HCT116 (cell line): Measurements from ENCODE around the gene UGT1A9.

Experiments
- CTCF ChIP-seq, 3 experiments: fragments of 200-600 bp in 1 of 3; sonication (generic) in 1 of 3; IDR thresholded peaks in 2 of 3; conservative IDR thresholded peaks in 1 of 3; 2 replicates each; pipeline ENCODE4 v1.5.1; 2012 to 2017; ENCODE audit warnings: low read depth in 2 of 3, low read length in 2 of 3, antibody characterized with exemption in 1 of 3, borderline replicate concordance in 1 of 3, control low read depth in 1 of 3, mild to moderate bottlenecking in 1 of 3, mixed read lengths in 1 of 3, mixed run types in 1 of 3, moderate library complexity in 1 of 3; ENCODE audit not compliant: insufficient read depth in 1 of 3
- EGR1 ChIP-seq: IDR thresholded peaks from 2 replicates; pipeline ENCODE4 v1.6.1; 2012; ENCODE audit warnings: low read depth
- TCF7L2 ChIP-seq: IDR thresholded peaks from 2 replicates; pipeline ENCODE4 v1.7.0; 2011; ENCODE audit warnings: borderline replicate concordance, inconsistent platforms; ENCODE audit not compliant: insufficient read depth, insufficient read length; ENCODE audit errors: extremely low read depth

DNA sequence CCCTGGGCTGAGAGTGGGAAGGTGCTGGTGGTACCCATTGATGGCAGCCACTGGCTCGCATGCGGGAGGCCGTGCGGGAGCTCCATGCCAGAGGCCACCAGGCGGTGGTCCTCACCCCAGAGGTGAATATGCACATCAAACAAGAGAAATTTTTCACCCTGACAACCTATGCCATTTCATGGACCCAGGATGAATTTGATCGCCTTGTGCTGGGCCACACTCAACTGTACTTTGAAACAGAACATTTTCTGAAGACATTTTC, 75.5 kb downstream of the UGT1A9 start:
- TF ChIP-seq CTCF (IDR thresholded peaks at IDR 0.05 in 2 of 3, conservative IDR thresholded peaks at IDR 0.05 in 1 of 3; ENCODE audit: borderline replicate concordance in 1 of 3, insufficient read depth in 1 of 3, low read depth in 2 of 3, low read length in 2 of 3), result no peak
- no peak for TF ChIP-seq TCF7L2
- TF ChIP-seq EGR1, result no peak
